GM23338 (cell line): ENCODE results near the gene SLC39A7. TPM values are rescaled to one million over a fixed set of nuclear protein-coding genes. Genes with fewer than 3 reads are reported as not detected.

Experiments
- ATAC-seq: fragments of 200-7000 bp; cut with Tn5 transposase; 3 replicates; pipeline ENCODE4 v1.9.1; 2020
- DNase-seq: peaks from one replicate; pipeline ENCODE4 v3.0.0-alpha.2; 2015; ENCODE audit warnings: low spot score
- H2AFZ ChIP-seq: fragments of 200-600 bp; sonication (generic); 2 replicates; pipeline ENCODE4 v1.8.0; 2016; ENCODE audit warnings: antibody characterized with exemption, mild to moderate bottlenecking, moderate library complexity
- H3F3A ChIP-seq: fragments of 200-600 bp; sonication (generic); replicated peaks from 2 replicates; pipeline ENCODE4 v1.8.0; 2017; ENCODE audit warnings: antibody characterized with exemption, mixed run types, low read depth
- H3K27ac ChIP-seq: fragments of 200-600 bp; sonication (generic); 2 replicates; pipeline ENCODE4 v1.6.1; 2016; ENCODE audit warnings: low read depth
- H3K27me3 ChIP-seq: fragments of 200-600 bp; sonication (generic); 2 replicates; pipeline ENCODE4 v1.8.0; 2016; ENCODE audit warnings: mild to moderate bottlenecking, mixed run types, moderate library complexity; ENCODE audit not compliant: insufficient read depth
- H3K36me3 ChIP-seq: fragments of 200-600 bp; sonication (generic); 2 replicates; pipeline ENCODE4 v1.8.0; 2016; ENCODE audit warnings: mild to moderate bottlenecking; ENCODE audit not compliant: insufficient read depth
- H3K4me1 ChIP-seq: fragments of 200-600 bp; sonication (generic); 2 replicates; pipeline ENCODE4 v1.8.0; 2016; ENCODE audit warnings: mild to moderate bottlenecking, moderate library complexity; ENCODE audit not compliant: insufficient read depth
- H3K4me2 ChIP-seq: fragments of 200-600 bp; sonication (generic); 2 replicates; pipeline ENCODE4 v1.7.1; 2017; ENCODE audit warnings: mixed run types
- H3K4me3 ChIP-seq: fragments of 200-600 bp; sonication (generic); 2 replicates; pipeline ENCODE4 v1.6.1; 2016; ENCODE audit warnings: mixed run types
- H3K79me2 ChIP-seq: fragments of 200-600 bp; sonication (generic); replicated peaks from 2 replicates; pipeline ENCODE4 v1.8.0; 2017; ENCODE audit warnings: mild to moderate bottlenecking; ENCODE audit not compliant: insufficient read depth
- H3K9me2 ChIP-seq: fragments of 200-600 bp; sonication (generic); 2 replicates; pipeline ENCODE4 v1.8.0; 2017; ENCODE audit not compliant: insufficient read depth
- H4K20me1 ChIP-seq: fragments of 200-600 bp; sonication (generic); replicated peaks from 2 replicates; pipeline ENCODE4 v1.8.0; 2017; ENCODE audit warnings: mild to moderate bottlenecking; ENCODE audit not compliant: insufficient read depth
- H3K27ac Mint-ChIP-seq: 2 replicates; pipeline ENCODE4 v1.8.0; 2020; ENCODE audit warnings: inconsistent platforms, mild to moderate bottlenecking, moderate library complexity, mixed read lengths
- H3K27me3 Mint-ChIP-seq: 3 replicates; pipeline ENCODE4 v1.8.0; 2022; ENCODE audit warnings: low read depth, mild to moderate bottlenecking, moderate library complexity, mixed read lengths, inconsistent platforms; ENCODE audit not compliant: insufficient read depth, poor library complexity
- H3K36me3 Mint-ChIP-seq: 3 replicates; pipeline ENCODE4 v1.8.0; 2021; ENCODE audit warnings: low read depth, mild to moderate bottlenecking, inconsistent platforms, moderate library complexity, mixed read lengths
- H3K4me1 Mint-ChIP-seq: 3 replicates; pipeline ENCODE4 v1.8.0; 2020; ENCODE audit warnings: mild to moderate bottlenecking, inconsistent platforms, mixed read lengths
- H3K4me3 Mint-ChIP-seq: 3 replicates; pipeline ENCODE4 v1.8.0; 2021; ENCODE audit warnings: moderate library complexity, mild to moderate bottlenecking, inconsistent platforms, mixed read lengths
- H3K9me3 Mint-ChIP-seq: 3 replicates; pipeline ENCODE4 v1.8.0; 2020; ENCODE audit warnings: moderate library complexity, mild to moderate bottlenecking, inconsistent platforms, mixed read lengths
- CTCF ChIP-seq, 2 experiments: fragments of 200-600 bp in 1 of 2; sonication (generic) in 1 of 2; conservative IDR thresholded peaks; 2 replicates each; pipeline versions ENCODE4 v1.5.1 to v1.6.1; 2016 to 2017; ENCODE audit warnings: antibody characterized with exemption in 2 of 2, low read depth in 2 of 2, mild to moderate bottlenecking in 2 of 2, moderate library complexity in 1 of 2
- ETS1 ChIP-seq: IDR thresholded peaks from 2 replicates; pipeline ENCODE4 v1.6.1; 2016; ENCODE audit warnings: antibody characterized with exemption
- POLR2AphosphoS5 ChIP-seq: IDR thresholded peaks from 2 replicates; pipeline ENCODE4 v1.6.1; 2016; ENCODE audit warnings: antibody characterized with exemption, low read depth
- polyA plus RNA-seq: library from polyadenylated mRNA; unstranded; fragments of >200 nt; fragmentation: Nextera tagmentation; extraction: Ambion mirVana; gene quantifications from 2 replicates; pipeline ENCODE4 v1.2.1, GENCODE V29; 2016
- total RNA-seq: library from RNA; depleted of rRNA; stranded (reverse); fragments of >200 nt; shearing (Covaris generic); gene quantifications from 2 replicates; pipeline ENCODE4 v1.2.3, GENCODE V29; 2014
- TF ChIP-seq, protein P1 (sequence below): IDR thresholded peaks from one replicate; pipeline ENCODE4 v1.6.1; 2018; ENCODE audit warnings: antibody characterized with exemption; ENCODE audit not compliant: unreplicated experiment

The SLC39A7 gene
- total and polyA plus RNA-seq, 2 experiments from 2014 or later, result 9.0 to 75.9 TPM

DNA sequence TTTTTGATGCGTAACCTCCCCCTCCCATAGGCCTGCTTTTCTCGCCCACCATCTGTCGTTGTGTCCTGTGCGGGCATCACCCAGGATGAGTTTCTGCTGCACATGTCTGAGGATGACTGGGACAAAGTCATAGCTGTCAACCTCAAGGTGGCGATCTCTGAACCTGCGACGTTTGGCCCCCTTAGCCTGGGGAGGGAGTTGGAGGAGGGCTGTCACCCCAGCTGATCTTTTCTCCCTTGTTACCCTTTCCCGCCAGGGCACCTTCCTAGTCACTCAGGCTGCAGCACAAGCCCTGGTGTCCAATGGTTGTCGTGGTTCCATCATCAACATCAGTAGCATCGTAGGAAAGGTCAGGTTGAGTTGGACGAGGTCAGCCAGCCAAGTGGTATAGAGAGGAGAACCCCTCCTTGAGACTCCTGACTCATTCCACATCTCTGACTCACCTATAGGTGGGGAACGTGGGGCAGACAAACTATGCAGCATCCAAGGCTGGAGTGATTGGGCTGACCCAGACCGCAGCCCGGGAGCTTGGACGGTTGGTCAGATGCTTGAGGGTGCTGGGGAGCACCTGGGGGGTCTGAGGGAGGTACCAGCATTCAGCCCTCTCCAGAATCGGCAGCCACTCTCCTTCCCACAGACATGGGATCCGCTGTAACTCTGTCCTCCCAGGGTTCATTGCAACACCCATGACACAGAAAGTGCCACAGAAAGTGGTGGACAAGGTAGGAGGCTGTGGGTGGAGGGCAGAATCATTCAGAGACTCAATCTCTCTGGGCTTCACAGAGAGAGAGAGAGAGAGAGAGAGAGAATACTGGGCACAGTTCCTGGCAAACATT lies 4.7 kb downstream of the SLC39A7 start:
- Histone ChIP-seq H3K4me2 (peak overlapping the region; percentile 96), H3K36me3 (peaks cover 11% of the 10 kb centered on the region; the same call in 1 of the 2 replicates), H4K20me1 (peaks cover 21% of the 10 kb centered on the region), H2AFZ (peak overlapping the region; percentile 93; the same call in 1 of the 2 replicates), H3F3A (peaks cover 29% of the 10 kb centered on the region), H3K9me2 (no peaks in the 10 kb centered on the region), H3K27me3 (peaks cover 49% of the 10 kb centered on the region), H3K4me1 (peaks cover 31% of the 10 kb centered on the region), H3K4me3 (peak overlapping the region; percentile 98), H3K79me2 (peaks cover 23% of the 10 kb centered on the region), H3K27ac (no peak overlapping the region)
- no peak for TF ChIP-seq POLR2AphosphoS5
- TF ChIP-seq, protein P1, sequence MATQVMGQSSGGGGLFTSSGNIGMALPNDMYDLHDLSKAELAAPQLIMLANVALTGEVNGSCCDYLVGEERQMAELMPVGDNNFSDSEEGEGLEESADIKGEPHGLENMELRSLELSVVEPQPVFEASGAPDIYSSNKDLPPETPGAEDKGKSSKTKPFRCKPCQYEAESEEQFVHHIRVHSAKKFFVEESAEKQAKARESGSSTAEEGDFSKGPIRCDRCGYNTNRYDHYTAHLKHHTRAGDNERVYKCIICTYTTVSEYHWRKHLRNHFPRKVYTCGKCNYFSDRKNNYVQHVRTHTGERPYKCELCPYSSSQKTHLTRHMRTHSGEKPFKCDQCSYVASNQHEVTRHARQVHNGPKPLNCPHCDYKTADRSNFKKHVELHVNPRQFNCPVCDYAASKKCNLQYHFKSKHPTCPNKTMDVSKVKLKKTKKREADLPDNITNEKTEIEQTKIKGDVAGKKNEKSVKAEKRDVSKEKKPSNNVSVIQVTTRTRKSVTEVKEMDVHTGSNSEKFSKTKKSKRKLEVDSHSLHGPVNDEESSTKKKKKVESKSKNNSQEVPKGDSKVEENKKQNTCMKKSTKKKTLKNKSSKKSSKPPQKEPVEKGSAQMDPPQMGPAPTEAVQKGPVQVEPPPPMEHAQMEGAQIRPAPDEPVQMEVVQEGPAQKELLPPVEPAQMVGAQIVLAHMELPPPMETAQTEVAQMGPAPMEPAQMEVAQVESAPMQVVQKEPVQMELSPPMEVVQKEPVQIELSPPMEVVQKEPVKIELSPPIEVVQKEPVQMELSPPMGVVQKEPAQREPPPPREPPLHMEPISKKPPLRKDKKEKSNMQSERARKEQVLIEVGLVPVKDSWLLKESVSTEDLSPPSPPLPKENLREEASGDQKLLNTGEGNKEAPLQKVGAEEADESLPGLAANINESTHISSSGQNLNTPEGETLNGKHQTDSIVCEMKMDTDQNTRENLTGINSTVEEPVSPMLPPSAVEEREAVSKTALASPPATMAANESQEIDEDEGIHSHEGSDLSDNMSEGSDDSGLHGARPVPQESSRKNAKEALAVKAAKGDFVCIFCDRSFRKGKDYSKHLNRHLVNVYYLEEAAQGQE, result no peak
- TF ChIP-seq CTCF (conservative IDR thresholded peaks at IDR 0.05; ENCODE audit: low read depth in 2 of 2), result peak; percentile 37 to 61; a peak in 3 of 4 replicates
- no peak for TF ChIP-seq ETS1
- Mint-ChIP-seq H3K4me1 (peaks cover 61% of the 10 kb centered on the region), H3K9me3 (no peaks in the 10 kb centered on the region; the same call in 2 of the 3 replicates), H3K27ac (0 out of 2 replicates have a peak overlapping the region, but pooled peaks have one; percentile 12), H3K27me3 (peaks cover 45% of the 10 kb centered on the region), H3K4me3 (peak overlapping the region; percentile 84), H3K36me3 (peaks cover 42% of the 10 kb centered on the region)
- ATAC-seq (peak; percentile 2), DNase-seq (peak; percentile 44)
